Endothelial cell (in vitro differentiated cells): ENCODE results near the gene CD74. TPM values are rescaled to one million over a fixed set of nuclear protein-coding genes. Genes with fewer than 3 reads are reported as not detected.

ENCODE experiments used
- DNase-seq: peaks from one replicate; pipeline ENCODE4 v3.0.0; 2021; ENCODE audit warnings: low spot score
- H3K27ac Mint-ChIP-seq: one replicate; pipeline ENCODE4 v1.8.0; 2021; ENCODE audit warnings: mixed read lengths, inconsistent platforms; ENCODE audit not compliant: unreplicated experiment
- H3K27me3 Mint-ChIP-seq: one replicate; pipeline ENCODE4 v1.8.0; 2021; ENCODE audit warnings: mild to moderate bottlenecking, moderate library complexity, mixed read lengths, inconsistent platforms; ENCODE audit not compliant: unreplicated experiment
- H3K36me3 Mint-ChIP-seq: one replicate; pipeline ENCODE4 v1.8.0; 2021; ENCODE audit warnings: mild to moderate bottlenecking, low read depth, mixed read lengths, inconsistent platforms; ENCODE audit not compliant: unreplicated experiment
- H3K4me1 Mint-ChIP-seq: one replicate; pipeline ENCODE4 v1.8.0; 2021; ENCODE audit warnings: mild to moderate bottlenecking, mixed read lengths, inconsistent platforms; ENCODE audit not compliant: unreplicated experiment
- H3K4me3 Mint-ChIP-seq: one replicate; pipeline ENCODE4 v1.8.0; 2021; ENCODE audit warnings: mild to moderate bottlenecking, mixed read lengths, inconsistent platforms; ENCODE audit not compliant: unreplicated experiment
- H3K9me3 Mint-ChIP-seq: one replicate; pipeline ENCODE4 v1.8.0; 2021; ENCODE audit warnings: mixed read lengths, inconsistent platforms; ENCODE audit not compliant: unreplicated experiment
- CTCF ChIP-seq: fragments of 200-600 bp; sonication (generic); IDR thresholded peaks from one replicate; pipeline ENCODE4 v1.5.0; 2021; ENCODE audit warnings: antibody characterized with exemption; ENCODE audit not compliant: unreplicated experiment
- total RNA-seq: library from RNA; stranded (reverse); fragmentation: NEBNext Ultra II Directional; extraction: Animal tissue kit (Norgen Biotek cat#: 25700); gene quantifications from one replicate; pipeline ENCODE4 v1.2.1, GENCODE V29; 2021; ENCODE audit not compliant: unreplicated experiment

Gene CD74
- total RNA-seq, 1 donor from 2014 or later: 170 TPM

GRCh38 chr5:150446583-150446982 lies 33.9 kb upstream of the CD74 start:
- peaks cover 40% of the 10 kb centered on the region for H3K4me1 Mint-ChIP-seq
- no peak for DNase-seq
- no peaks in the 10 kb centered on the region for H3K9me3 Mint-ChIP-seq
- H3K36me3 Mint-ChIP-seq: peaks cover 50% of the 10 kb centered on the region
- no peak for TF ChIP-seq CTCF
- H3K27ac Mint-ChIP-seq: peak overlapping the region; percentile 50
- peak overlapping the region; percentile 79 for H3K4me3 Mint-ChIP-seq
- H3K27me3 Mint-ChIP-seq: peaks cover 9% of the 10 kb centered on the region

GRCh38 chr5:150446088-150446487 lies 33.4 kb upstream of the CD74 start:
- peaks cover 9% of the 10 kb centered on the region for H3K27me3 Mint-ChIP-seq
- peak overlapping the region; percentile 50 for H3K27ac Mint-ChIP-seq
- H3K4me3 Mint-ChIP-seq: peak overlapping the region; percentile 79

GRCh38 chr5:150444770-150445169 lies 32.1 kb upstream of the CD74 start:
- Mint-ChIP-seq H3K4me3 (peak overlapping the region; percentile 43), H3K9me3 (no peaks in the 10 kb centered on the region), H3K27me3 (peaks cover 8% of the 10 kb centered on the region), H3K36me3 (peaks cover 56% of the 10 kb centered on the region), H3K4me1 (peaks cover 55% of the 10 kb centered on the region), H3K27ac (peak overlapping the region; percentile 44)
- TF ChIP-seq CTCF: no peak
- no peak for DNase-seq

More at GRCh38 chr5:150446088-150446487, 33.4 kb upstream of the CD74 start:
- Mint-ChIP-seq H3K36me3 (peaks cover 54% of the 10 kb centered on the region), H3K4me1 (peaks cover 45% of the 10 kb centered on the region), H3K9me3 (no peaks in the 10 kb centered on the region)
- no peak for DNase-seq
- no peak for TF ChIP-seq CTCF

- H3K36me3 Mint-ChIP-seq: peaks cover 49% of the 10 kb centered on the region
- H3K27ac Mint-ChIP-seq: peak overlapping the region; percentile 53
- no peak overlapping the region for H3K4me3 Mint-ChIP-seq
- peaks cover 57% of the 10 kb centered on the region for H3K4me1 Mint-ChIP-seq
- H3K9me3 Mint-ChIP-seq: no peaks in the 10 kb centered on the region
- DNase-seq: no peak
- peaks cover 4% of the 10 kb centered on the region for H3K27me3 Mint-ChIP-seq
- TF ChIP-seq CTCF: no peak
These were observed 30.7 kb upstream of the CD74 start for GRCh38 chr5:150443242-150444075.

GRCh38 chr5:150442699-150443080 lies 30.0 kb upstream of the CD74 start:
- H3K4me1 Mint-ChIP-seq: peaks cover 53% of the 10 kb centered on the region
- H3K27me3 Mint-ChIP-seq: peaks cover 4% of the 10 kb centered on the region
- DNase-seq: no peak
- no peak for TF ChIP-seq CTCF
- peaks cover 42% of the 10 kb centered on the region for H3K36me3 Mint-ChIP-seq
- H3K27ac Mint-ChIP-seq: peak overlapping the region; percentile 53
- no peaks in the 10 kb centered on the region for H3K9me3 Mint-ChIP-seq
- H3K4me3 Mint-ChIP-seq: no peak overlapping the region
